ENCODE results near the gene LAG3.
A peak's percentile ranks its signal among the peaks of the same experiment; 100 is the strongest.
"Not testable (repeated sequence)": the region's sequence is repeated elsewhere in the genome, so short reads cannot be mapped to it uniquely, and the experiment has no call there.

LAG3 gene

GRCh38 chr12:6772331-6772695 is at the start of gene LAG3:
TSS of gene LAG3 (plus strand) at chr12:6772520. CDS start at chr12:6772853, 333 bp downstream.
- DNase-seq, result no peak

- DNase-seq, result peak in 1 of 2 experiments; percentile 6
These were observed 49.5 kb upstream of the LAG3 start for GRCh38 chr12:6722863-6723262.

- peak; percentile 99 for DNase-seq
These were observed 48.5 kb upstream of the LAG3 start, which contains the start of gene COPS7A for GRCh38 chr12:6723607-6724408. TSS of gene COPS7A (plus strand) at chr12:6724046. CDS start at chr12:6724657, 611 bp downstream.

GRCh38 chr12:6724409-6724797 is 47.9 kb upstream of the LAG3 start:
- DNase-seq, result peak; percentile 29 to 33

GRCh38 chr12:6725350-6725749 is 47.0 kb upstream of the LAG3 start:
- DNase-seq, result no peak

GRCh38 chr12:6729186-6729585 is 43.1 kb upstream of the LAG3 start:
- DNase-seq, result no peak

- no peak for DNase-seq
These were observed 42.2 kb upstream of the LAG3 start for GRCh38 chr12:6730169-6730568.

GRCh38 chr12:6734506-6735387 is 37.6 kb upstream of the LAG3 start:
- DNase-seq, result no peak

GRCh38 chr12:6735448-6736191 is 36.7 kb upstream of the LAG3 start:
- peak; percentile 35 to 54 for DNase-seq

GRCh38 chr12:6736754-6737153 is 35.6 kb upstream of the LAG3 start:
- no peak for DNase-seq

GRCh38 chr12:6742080-6742479 is 30.2 kb upstream of the LAG3 start:
- DNase-seq, result not testable (repeated sequence)

- DNase-seq, result no peak
These were observed 29.5 kb upstream of the LAG3 start for GRCh38 chr12:6742834-6743233.

GRCh38 chr12:6743300-6743699 is 29.0 kb upstream of the LAG3 start:
- DNase-seq, result not testable (repeated sequence)

GRCh38 chr12:6745741-6746525 is 26.4 kb upstream of the LAG3 start:
- DNase-seq, result peak; percentile 96 to 97

GRCh38 chr12:6747216-6747615 is 25.1 kb upstream of the LAG3 start:
- DNase-seq, result no peak

- DNase-seq, result no peak
These were observed 23.6 kb upstream of the LAG3 start for GRCh38 chr12:6748761-6749160.

GRCh38 chr12:6750506-6750905 is 21.8 kb upstream of the LAG3 start:
- no peak for DNase-seq

- DNase-seq, result no peak
These were observed 20.6 kb upstream of the LAG3 start for GRCh38 chr12:6751767-6752166.

- no peak for DNase-seq
These were observed 20.0 kb upstream of the LAG3 start for GRCh38 chr12:6752167-6752920.

- peak; percentile 86 to 94 for DNase-seq
These were observed 19.2 kb upstream of the LAG3 start, which contains the start of gene MLF2 for GRCh38 chr12:6752921-6753771. TSS of gene MLF2 (minus strand) at chr12:6753141. CDS start at chr12:6752334, 807 bp downstream.

All from AML-193 (cell line).